22Rv1 (cell line): ENCODE results near the gene CREB1.

Experiments used
- CTCF ChIP-seq: fragments of 450-650 bp; IDR thresholded peaks from 2 replicates; pipeline ENCODE4 v1.5.1; 2017; ENCODE audit warnings: mild to moderate bottlenecking
- ZFX ChIP-seq: fragments of 450-650 bp; IDR thresholded peaks from 2 replicates; pipeline ENCODE4 v1.6.1; 2017; ENCODE audit warnings: antibody characterized with exemption, borderline replicate concordance

GRCh38 chr2:207540431-207540830 is 10.7 kb downstream of the CREB1 start:
- TF ChIP-seq CTCF (no peak), ZFX (no peak)
